ENCODE measurements around the gene CAPSL.

DNA sequence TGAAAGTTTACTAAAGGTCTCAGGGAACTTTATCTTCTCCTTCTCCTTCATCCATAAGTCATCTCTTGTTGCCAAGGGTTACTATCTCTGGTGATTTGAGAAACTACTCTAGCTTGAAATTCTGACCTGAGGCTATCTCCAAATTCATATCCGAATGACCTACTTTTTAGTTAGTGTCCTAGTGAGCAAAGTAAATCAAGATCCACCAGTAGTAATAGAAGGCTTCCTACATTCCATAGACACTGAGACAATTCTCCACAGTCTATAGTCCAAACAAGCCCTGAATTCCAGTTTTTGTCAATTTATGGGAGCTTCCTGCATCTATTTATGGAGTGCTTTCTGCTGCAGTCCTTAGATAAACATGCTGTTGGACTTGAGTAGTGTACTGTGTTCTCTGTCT, 76.7 kb downstream of the CAPSL start:
- TF ChIP-seq, protein P1, sequence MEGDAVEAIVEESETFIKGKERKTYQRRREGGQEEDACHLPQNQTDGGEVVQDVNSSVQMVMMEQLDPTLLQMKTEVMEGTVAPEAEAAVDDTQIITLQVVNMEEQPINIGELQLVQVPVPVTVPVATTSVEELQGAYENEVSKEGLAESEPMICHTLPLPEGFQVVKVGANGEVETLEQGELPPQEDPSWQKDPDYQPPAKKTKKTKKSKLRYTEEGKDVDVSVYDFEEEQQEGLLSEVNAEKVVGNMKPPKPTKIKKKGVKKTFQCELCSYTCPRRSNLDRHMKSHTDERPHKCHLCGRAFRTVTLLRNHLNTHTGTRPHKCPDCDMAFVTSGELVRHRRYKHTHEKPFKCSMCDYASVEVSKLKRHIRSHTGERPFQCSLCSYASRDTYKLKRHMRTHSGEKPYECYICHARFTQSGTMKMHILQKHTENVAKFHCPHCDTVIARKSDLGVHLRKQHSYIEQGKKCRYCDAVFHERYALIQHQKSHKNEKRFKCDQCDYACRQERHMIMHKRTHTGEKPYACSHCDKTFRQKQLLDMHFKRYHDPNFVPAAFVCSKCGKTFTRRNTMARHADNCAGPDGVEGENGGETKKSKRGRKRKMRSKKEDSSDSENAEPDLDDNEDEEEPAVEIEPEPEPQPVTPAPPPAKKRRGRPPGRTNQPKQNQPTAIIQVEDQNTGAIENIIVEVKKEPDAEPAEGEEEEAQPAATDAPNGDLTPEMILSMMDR (IDR thresholded peaks at IDR 0.05): no peak
- no peak for TF ChIP-seq EZH2 (IDR thresholded peaks at IDR 0.05; ENCODE audit: borderline replicate concordance, insufficient read depth, low read depth, low read length, poor library complexity, severe bottlenecking)

All from B cell (primary cell).